HG03520 (cell line): Measurements from ENCODE around the gene SHMT1.
"Not testable (repeated sequence)": the region's sequence is repeated elsewhere in the genome, so short reads cannot be mapped to it uniquely, and the experiment has no call there.

Source experiments
- ATAC-seq: cut with Tn5 transposase; IDR thresholded peaks from one replicate; pipeline ENCODE4 v1.9.1; 2021; ENCODE audit warnings: mild to moderate bottlenecking, moderate library complexity; ENCODE audit not compliant: unreplicated experiment

The SHMT1 gene

DNA sequence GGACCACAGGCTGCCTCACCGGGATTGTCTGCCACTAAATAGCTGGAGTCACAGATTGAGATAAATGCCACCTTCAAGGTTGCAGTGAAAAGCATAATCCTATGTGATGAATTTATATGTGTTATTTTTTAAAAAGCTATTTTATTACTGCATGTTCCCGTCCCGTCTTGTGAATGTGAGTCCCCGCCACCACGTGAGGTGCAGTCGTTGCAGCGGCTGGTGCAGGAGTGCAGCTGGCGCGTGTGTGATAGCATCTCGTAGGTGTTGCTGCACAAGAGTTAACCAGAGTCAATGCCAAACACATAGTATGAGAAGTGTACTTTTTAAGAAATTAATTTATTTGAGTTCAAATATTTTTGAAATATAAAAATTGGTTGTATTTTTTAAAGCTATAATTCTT is 35.8 kb downstream of the SHMT1 start:
- no peak for ATAC-seq

DNA sequence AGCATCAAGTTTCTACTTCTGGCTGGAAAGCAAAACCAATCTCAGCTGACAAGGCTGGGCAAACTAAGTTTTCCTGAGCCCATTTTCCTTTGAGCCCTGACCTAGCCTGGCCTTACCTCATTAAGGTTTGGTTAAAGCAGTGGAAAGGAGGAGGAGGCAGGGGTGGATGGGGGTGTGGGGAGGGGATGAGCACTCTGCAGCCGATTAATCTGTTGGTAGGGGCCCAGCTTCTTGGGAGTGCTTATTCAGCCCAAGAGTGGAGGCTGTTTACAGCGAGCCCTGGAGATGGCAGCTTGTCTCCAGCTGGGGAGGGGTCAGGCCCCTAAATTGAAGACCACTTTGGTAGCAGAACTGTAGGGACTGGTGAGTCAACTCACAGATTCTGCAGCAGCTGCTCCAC is 36.3 kb downstream of the SHMT1 start:
- no peak for ATAC-seq

- no peak for ATAC-seq
These were observed 36.8 kb downstream of the SHMT1 start for GRCh38 chr17:18326572-18326971.

DNA sequence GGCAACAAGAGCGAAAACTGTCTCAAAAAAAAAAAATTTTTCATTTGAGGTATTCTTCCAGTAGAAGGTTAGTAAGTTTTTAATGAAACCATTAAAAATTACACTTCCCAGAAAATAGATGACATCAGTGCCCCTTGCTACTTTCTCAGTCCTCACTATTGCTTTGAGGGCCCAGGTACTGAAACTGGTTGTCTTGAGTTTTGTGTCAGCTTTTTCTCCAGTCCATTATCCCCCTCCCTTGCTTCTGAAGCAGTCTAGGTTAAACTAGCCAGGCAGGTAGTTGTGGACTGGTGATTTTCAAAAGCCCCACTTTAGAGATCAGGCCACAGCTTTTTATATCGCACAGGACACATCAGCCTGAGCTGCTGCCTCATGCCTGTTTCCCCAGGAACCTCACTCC is 37.3 kb downstream of the SHMT1 start:
- ATAC-seq, result no peak

DNA sequence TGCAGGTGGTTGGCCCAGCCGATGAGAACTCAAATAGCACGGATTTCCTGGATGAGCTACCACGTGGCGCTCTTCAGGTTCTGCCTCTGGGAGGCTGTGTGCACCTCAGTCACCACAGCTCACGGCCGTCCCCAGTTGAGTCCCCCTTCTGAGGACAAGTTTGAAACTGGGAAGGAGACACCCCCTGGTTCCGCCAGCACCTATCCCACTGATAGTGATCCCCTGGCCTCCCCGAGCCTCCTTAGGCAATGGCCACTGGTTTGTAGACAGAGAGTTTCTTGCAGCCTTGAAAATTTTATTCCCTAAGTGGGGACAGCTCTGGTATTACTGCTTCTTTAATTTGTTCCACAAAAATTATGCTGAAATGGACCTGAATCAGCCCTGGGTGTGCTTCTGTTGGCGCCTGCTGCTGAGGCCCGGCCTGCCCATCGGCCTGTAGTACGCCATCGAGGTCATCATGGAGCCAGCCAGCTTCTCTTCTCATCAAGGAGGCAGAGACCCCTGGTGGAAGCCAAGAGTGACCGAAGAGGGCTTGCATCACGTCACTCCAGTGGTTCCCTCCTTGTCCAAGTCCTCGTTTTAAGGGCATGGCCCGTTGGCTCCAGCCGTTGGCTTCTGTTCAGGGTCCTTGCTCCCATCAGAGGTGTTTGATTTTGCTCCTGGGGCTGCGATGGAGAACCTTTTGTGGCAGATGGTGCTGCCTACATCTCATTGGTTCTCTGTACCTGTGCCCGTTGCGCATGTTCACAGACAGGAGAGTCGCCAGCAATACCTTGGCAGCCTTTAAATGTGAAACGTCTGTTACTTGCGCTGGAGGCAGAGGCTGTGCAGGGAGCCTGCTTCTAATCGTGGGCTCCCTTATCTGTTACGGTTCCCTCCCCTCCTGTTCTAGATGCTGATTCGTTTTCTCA is 39.0 kb downstream of the SHMT1 start:
- ATAC-seq, result no peak

DNA sequence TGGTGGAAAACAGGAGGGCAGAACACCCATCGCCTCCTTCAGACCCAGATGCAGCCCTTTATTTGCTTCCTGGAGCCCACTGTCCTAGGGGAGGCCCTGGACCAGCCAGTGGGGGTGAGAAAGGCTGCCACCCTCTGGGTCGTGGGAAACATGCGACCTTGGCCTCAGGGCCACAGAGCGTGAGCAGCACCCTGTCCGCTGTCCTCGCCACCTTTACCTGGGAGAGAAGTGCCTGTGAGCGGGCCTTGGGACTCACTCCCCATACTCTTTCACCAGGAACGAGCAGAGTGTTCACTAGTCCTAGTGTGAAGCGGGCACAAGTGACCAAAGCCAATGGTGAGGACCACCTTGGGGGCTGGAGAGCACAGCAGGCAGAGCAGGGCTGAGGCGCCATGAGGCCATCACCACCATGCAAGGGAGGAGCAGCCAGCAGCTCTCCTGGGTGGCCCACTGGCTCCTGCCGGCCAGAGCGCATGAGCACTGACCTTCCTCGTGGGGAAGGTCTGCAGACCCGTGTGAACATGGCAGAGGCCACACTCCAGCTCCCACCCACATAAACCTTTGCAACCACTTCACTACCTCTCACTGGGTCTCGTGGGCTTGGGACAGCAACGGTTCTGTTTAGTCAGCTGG is 39.7 kb downstream of the SHMT1 start:
- ATAC-seq, result no peak

DNA sequence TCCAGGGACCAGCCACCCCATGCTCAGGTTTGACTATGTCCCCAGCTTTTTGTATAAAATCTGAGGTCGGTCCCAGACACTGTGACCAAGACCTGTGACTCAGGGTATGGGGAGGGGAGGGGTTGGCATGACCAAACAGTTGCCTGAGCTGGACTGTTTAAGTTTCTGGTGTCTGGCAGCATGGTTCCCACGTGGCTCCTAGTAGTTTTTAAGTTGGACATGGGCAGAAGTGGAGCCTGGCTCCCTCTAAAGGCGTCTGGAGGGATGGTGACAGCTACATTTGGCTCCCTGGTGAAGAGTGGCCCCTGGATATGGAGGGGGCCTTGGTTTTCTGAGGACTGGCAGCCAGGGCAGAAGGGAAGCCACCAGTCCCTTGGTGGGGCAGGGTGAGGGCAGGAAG is 40.3 kb downstream of the SHMT1 start:
- no peak for ATAC-seq

DNA sequence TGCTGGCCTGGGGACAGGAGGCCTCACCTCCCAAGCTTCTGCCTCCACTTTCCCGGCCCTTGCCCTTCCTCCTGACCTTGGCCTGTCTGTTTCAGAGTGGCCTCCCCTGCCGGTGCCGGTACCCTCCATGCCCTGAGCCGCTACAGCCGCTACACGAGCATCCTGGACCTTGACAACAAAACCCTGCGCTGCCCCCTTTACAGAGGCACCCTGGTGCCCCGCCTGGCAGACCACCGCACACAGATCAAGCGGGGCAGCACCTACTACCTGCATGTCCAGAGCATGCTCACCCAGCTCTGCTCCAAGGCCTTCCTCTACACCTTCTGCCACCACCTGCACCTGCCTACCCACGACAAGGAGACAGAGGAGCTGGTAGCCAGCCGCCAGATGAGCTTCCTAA is 40.8 kb downstream of the SHMT1 start:
- ATAC-seq, result no peak

- ATAC-seq, result no peak
These were observed 42.0 kb downstream of the SHMT1 start for GRCh38 chr17:18321309-18321708.

DNA sequence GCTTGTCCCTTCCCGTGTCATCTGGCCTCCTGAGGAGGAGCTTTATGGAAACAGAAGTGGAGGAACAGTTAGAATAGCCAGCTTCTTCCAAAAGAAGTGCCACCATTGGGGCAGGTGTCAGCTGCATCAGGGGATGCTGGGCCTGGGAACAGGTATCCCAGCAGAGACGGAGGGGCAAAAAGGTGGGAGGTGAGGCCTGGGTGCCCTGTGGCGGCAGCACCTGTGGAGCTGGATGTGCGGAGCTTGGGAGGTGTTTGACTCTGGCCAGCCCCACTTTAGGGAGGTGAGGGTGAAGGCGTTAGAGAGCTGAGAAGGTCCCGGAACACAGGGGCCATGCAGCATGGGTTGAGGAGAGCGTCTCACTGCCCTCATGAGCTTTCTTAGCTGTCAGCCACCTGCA is 43.0 kb downstream of the SHMT1 start:
- ATAC-seq, result no peak

DNA sequence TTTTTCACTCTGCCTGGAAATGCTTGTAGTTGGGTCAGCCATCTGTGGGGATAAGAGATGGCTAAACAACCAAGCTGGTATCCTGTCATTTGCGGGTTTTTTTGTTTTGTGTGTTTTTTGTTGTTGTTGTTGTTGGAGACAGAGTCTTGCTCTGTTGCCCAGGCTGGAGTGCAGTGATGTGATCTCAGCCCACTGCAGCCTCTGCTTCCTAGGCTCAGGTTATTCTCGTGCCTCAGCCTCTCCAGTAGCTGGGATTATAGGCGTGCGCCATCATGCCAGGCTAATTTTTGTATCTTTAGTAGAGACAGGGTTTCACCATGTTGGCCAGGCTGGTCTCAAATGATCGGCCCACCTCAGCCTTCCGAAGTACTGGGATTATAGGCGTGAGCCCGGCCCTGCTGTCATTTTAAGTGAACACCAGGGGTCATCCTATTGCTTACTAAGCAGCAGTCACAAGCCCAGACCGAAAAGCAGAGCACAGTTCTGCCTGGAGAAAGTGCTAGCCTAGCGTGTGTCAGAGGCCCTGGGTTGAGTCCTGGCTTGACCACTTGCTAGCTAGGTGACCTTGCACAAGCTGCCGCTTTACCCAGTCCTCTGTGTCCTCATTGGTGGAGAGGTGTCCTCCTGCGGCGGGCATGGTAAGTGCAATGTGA is 43.6 kb downstream of the SHMT1 start:
- ATAC-seq, result no peak

DNA sequence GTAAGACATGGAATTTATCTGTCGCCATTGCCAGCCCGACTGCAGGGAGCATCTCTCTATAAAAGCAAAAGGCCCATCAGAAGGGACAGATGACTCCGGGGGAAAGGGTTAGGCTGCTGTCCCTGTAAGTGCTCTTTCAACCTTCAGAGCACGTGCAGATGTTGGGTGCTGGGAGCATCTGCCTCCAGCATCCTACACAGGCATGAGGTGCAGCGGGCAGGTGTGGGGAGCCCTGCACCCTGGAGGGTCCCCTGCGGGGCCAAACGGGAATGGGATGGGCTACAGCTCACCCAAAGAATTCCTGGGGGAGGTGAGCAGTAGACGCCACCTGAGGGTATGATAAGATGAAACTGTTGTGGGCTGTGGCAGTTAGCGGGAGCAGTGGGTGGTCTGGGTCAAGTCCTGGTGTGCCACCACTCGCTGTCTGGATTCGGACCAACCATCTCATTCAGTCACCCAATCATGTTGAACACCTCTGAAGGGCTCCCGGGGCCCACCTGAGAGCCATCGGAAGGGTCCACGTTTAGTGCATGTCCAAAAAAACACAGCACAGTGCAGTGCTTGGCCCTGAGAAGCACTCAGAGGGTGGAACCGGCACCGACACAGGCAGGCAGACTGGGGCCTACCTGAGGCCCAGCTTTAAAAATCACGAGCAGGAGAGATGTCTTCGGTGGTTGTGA is 44.4 kb downstream of the SHMT1 start:
- no peak for ATAC-seq

DNA sequence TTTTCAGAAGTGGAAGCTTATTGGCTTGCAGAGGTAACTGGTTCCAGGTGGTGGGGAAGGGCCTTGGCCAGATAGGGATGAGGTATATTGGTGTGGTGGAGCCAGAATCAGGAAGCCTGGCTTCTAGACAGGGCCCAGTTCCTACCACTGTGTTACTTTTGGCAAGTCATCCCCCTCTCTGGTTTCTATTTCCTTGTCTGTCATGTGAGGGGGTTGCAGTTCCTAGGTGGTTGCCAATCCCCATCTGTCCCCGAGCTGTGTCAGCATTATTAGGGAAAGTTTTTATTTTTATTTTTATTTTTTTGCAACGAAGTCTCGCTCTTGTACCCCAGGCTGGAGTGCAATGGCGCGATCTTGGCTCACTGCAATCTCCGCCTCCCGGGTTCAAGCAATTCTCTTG is 45.2 kb downstream of the SHMT1 start:
- no peak for ATAC-seq

DNA sequence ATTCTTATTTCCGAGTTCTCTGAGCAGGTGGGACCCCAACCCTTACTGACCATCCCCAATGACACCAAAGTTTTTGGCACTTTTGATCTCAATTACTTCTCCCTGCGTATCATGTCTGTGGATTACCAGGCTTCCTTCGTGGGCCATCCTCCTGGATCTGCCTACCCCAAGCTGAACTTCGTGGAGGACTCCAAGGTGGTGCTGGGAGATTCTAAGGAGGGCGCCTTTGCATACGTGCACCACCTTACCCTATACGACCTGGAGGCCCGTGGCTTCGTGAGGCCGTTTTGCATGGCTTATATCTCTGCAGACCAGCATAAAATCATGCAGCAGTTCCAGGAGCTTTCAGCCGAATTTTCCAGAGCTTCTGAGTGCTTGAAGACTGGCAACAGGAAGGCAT is 47.4 kb downstream of the SHMT1 start:
- no peak for ATAC-seq

DNA sequence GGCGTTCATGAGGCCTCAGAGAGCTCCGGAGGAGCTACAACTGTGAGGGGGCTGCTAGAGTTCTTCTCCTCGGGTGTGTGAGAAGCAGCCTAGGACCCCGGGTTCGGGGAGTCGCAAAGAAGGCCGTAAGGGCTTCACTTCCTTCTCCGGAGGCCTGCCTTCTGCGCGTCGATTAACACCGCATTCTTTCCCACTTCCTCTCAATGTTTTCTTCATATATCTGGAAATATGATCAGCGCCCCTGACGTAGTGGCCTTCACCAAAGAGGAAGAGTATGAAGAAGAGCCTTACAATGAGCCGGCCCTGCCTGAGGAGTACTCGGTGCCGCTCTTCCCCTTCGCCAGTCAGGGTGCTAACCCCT is 47.8 kb downstream of the SHMT1 start:
- no peak for ATAC-seq

DNA sequence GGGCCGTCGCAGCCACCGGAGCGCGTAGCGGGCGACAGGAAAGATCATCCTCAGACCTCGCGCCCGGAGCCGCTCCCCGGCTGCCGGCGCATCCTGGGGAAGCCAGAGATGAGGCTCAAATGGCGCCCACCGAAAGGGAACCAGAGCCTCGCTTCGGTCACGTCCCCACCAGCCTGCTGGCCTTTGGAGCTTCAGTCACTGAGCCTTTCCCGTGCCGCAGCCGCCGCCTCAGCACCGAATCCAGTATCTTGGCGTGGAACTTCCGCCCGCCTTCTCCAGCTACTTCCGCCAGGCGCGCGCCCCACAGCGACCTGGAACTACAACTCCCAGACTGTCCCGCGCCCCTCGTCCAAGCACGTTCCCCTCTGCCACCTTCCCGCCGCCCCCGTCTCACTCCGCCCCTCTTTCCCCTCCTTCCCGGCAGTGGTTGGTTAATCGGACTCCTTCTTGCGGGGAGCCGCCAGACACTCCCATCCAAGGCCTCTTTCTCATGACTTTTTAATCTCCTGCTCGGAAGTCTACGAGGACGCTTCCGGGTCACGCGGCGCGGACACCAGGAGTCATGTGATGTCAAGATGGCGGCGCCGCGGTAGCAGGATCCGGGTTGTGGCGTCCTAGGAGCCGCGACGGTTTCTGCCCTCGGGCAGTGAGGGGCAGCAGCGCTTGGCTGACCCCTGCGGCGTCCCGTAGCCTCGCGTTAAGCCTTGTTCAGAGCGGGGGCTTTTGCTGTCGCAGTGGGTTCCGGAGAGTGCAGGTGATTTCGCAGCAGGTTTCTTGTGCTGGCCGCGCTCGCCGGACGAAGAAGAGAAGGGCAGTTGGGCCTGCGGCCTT is 48.4 kb downstream of the SHMT1 start, which contains the start of the genes SMCR8 and TOP3A:
SMCR8 (plus strand) TSS at position 563 of the 831 bp plus-strand sequence. CDS start 497 bp downstream, outside the sequence.
TOP3A (minus strand) TSS at position 264 of the 831 bp plus-strand sequence; CDS start at position 48, 216 bp downstream.
- peak; percentile 70 for ATAC-seq

DNA sequence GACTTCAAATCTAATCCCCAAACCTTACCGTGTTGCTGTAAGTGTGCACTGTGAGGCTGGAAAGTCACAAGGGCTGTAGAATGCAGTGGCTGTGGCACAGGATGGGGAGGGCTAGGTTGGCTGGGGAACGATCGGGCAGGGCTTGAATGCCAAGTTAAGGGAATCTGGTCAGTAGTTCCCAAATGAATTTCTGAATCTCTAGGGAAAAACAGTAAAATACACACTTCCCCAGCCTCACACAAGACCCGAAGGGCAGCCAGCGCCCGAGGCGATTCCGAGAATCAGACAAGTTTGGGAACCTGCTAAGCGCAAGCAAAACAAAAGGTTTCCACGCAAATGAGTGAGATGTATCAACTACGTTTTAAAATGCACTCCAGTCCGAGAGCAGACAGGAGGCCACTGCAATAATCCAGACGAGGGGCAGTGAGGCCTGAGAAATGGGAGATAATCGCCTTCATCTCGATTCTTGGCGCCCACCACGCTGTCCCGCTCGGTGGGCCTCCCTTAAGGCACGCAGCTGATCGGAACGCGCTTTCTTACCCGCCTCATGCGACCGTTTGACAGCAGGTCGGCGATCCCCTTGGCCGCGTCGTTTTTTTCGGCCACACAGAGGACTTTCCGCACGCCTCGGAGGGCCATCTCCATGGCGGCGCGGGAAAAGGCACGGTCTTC is 49.2 kb downstream of the SHMT1 start:
- no peak for ATAC-seq

DNA sequence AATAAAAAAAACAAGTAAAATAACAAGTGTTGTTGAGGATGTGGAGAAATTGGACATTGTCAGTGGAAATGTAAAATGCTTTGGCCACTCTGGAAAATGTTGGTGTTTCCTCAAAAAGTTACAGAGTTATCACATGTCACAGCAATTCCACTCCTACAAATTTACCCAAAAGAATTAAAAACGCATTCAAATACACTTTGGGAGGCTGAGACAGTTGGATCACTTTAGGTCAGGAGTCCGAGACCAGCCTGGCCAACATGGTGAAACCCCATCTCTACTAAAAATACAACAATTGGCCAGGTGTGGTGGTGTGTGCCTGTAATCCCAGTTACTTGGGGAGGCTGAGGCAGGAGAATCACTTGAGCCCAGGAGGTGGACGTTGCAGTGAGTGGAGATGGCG is 54.1 kb downstream of the SHMT1 start:
- ATAC-seq, result no peak

GRCh38 chr17:18303206-18303605 is 60.1 kb downstream of the SHMT1 start:
- not testable (repeated sequence) for ATAC-seq
